B cell (primary cell): ENCODE data around the gene ADAMTS2.

Experiments
- CTCF ChIP-seq: fragments of 200-600 bp; IDR thresholded peaks from one replicate; pipeline ENCODE4 v1.8.0; 2022; ENCODE audit warnings: antibody characterized with exemption, mild to moderate bottlenecking
- EZH2 ChIP-seq: IDR thresholded peaks from 2 replicates; pipeline ENCODE4 v1.6.1; 2012; ENCODE audit warnings: borderline replicate concordance, low read depth, mild to moderate bottlenecking, moderate library complexity, low read length; ENCODE audit not compliant: insufficient read depth, poor library complexity, severe bottlenecking

- TF ChIP-seq CTCF (no peak), EZH2 (no peak)
Measured at GRCh38 chr5:179294891-179295777, 50.1 kb downstream of the ADAMTS2 start.
